Mononuclear cell (primary cell): ENCODE data around the gene SPATA18. TPM values are rescaled to one million over a fixed set of nuclear protein-coding genes. Genes with fewer than 3 reads are reported as not detected.

ENCODE experiments used
- H3K27me3 ChIP-seq: 2 replicates; pipeline ENCODE4 v1.6.0; 2011; ENCODE audit warnings: low read length, control low read depth; ENCODE audit not compliant: insufficient read depth
- H3K4me1 ChIP-seq: 2 replicates; pipeline ENCODE4 v1.5.1; 2011; ENCODE audit warnings: mild to moderate bottlenecking, low read length, control low read depth; ENCODE audit not compliant: insufficient read depth
- H3K4me3 ChIP-seq: 2 replicates; pipeline ENCODE4 v1.5.1; 2011; ENCODE audit warnings: mild to moderate bottlenecking, low read length, moderate library complexity
- H3K9me3 ChIP-seq: 2 replicates; pipeline ENCODE4 v1.5.1; 2011; ENCODE audit warnings: low read depth, mild to moderate bottlenecking, control low read depth, low read length
- total RNA-seq: library from RNA; depleted of rRNA; stranded (reverse); fragments of >200 nt; gene quantifications from one replicate; pipeline ENCODE4 v1.2.3, GENCODE V29; 2012

Gene SPATA18
- total RNA-seq, result 0.42 TPM

- no peak within 1 kb of the TSS for H3K4me3 ChIP-seq
- no peaks in the 10 kb centered on the region for H3K9me3 ChIP-seq
- H3K4me1 ChIP-seq, result peaks cover 20% of the 10 kb centered on the region
- peaks cover 73% of the 10 kb centered on the region for H3K27me3 ChIP-seq
Measured at GRCh38 chr4:52051213-52051614, at the start of gene SPATA18. SPATA18 (plus strand) TSS chr4:52051304; CDS start chr4:52051705, 401 bp downstream.

GRCh38 chr4:52001616-52002015, 49.5 kb upstream of the SPATA18 start:
- no peaks in the 10 kb centered on the region for H3K27me3 ChIP-seq
- no peak overlapping the region for H3K4me3 ChIP-seq
- H3K4me1 ChIP-seq, result no peaks in the 10 kb centered on the region
- no peaks in the 10 kb centered on the region for H3K9me3 ChIP-seq

- no peaks in the 10 kb centered on the region for H3K9me3 ChIP-seq
- H3K4me3 ChIP-seq, result no peak overlapping the region
- no peaks in the 10 kb centered on the region for H3K27me3 ChIP-seq
- no peaks in the 10 kb centered on the region for H3K4me1 ChIP-seq
Measured at GRCh38 chr4:52004414-52004813, 46.7 kb upstream of the SPATA18 start.

GRCh38 chr4:52005604-52006273, 45.4 kb upstream of the SPATA18 start:
- Histone ChIP-seq H3K4me3 (no peak overlapping the region), H3K27me3 (no peaks in the 10 kb centered on the region), H3K9me3 (no peaks in the 10 kb centered on the region), H3K4me1 (no peaks in the 10 kb centered on the region)

GRCh38 chr4:52006887-52007286, 44.2 kb upstream of the SPATA18 start:
- no peaks in the 10 kb centered on the region for H3K4me1 ChIP-seq
- no peaks in the 10 kb centered on the region for H3K9me3 ChIP-seq
- H3K27me3 ChIP-seq, result no peaks in the 10 kb centered on the region
- no peak overlapping the region for H3K4me3 ChIP-seq

GRCh38 chr4:52010986-52011385, 40.1 kb upstream of the SPATA18 start:
- Histone ChIP-seq H3K27me3 (no peaks in the 10 kb centered on the region), H3K4me1 (peaks cover 5% of the 10 kb centered on the region), H3K9me3 (no peaks in the 10 kb centered on the region), H3K4me3 (no peak overlapping the region)

GRCh38 chr4:52012651-52013050, 38.5 kb upstream of the SPATA18 start:
- no peak overlapping the region for H3K4me3 ChIP-seq
- H3K27me3 ChIP-seq, result no peaks in the 10 kb centered on the region

GRCh38 chr4:52014903-52015302, 36.2 kb upstream of the SPATA18 start:
- Histone ChIP-seq H3K4me3 (no peak overlapping the region), H3K4me1 (peaks cover 5% of the 10 kb centered on the region), H3K9me3 (no peaks in the 10 kb centered on the region), H3K27me3 (no peaks in the 10 kb centered on the region)

More at GRCh38 chr4:52012651-52013050, 38.5 kb upstream of the SPATA18 start:
- Histone ChIP-seq H3K4me1 (peaks cover 5% of the 10 kb centered on the region), H3K9me3 (no peaks in the 10 kb centered on the region)

GRCh38 chr4:52015366-52015765, 35.7 kb upstream of the SPATA18 start:
- H3K4me1 ChIP-seq, result peaks cover 9% of the 10 kb centered on the region
- no peak overlapping the region for H3K4me3 ChIP-seq
- H3K27me3 ChIP-seq, result no peaks in the 10 kb centered on the region
- no peaks in the 10 kb centered on the region for H3K9me3 ChIP-seq

GRCh38 chr4:52016981-52017380, 34.1 kb upstream of the SPATA18 start:
- H3K4me3 ChIP-seq, result no peak overlapping the region

GRCh38 chr4:52017814-52018213, 33.3 kb upstream of the SPATA18 start:
- Histone ChIP-seq H3K4me3 (no peak overlapping the region), H3K27me3 (no peaks in the 10 kb centered on the region), H3K9me3 (no peaks in the 10 kb centered on the region), H3K4me1 (peaks cover 9% of the 10 kb centered on the region)

More at GRCh38 chr4:52016981-52017380, 34.1 kb upstream of the SPATA18 start:
- Histone ChIP-seq H3K4me1 (peaks cover 9% of the 10 kb centered on the region), H3K9me3 (no peaks in the 10 kb centered on the region), H3K27me3 (no peaks in the 10 kb centered on the region)

GRCh38 chr4:52019936-52020657, 31.0 kb upstream of the SPATA18 start, which contains the start of gene LRRC66:
LRRC66 (minus strand) TSS chr4:52020363; CDS start chr4:52017613, 2,750 bp downstream.
- peaks cover 8% of the 10 kb centered on the region for H3K4me1 ChIP-seq
- H3K9me3 ChIP-seq, result no peaks in the 10 kb centered on the region
- H3K27me3 ChIP-seq, result no peaks in the 10 kb centered on the region
- H3K4me3 ChIP-seq, result no peak within 1 kb of the TSS

GRCh38 chr4:52028970-52029369, 22.1 kb upstream of the SPATA18 start:
- H3K27me3 ChIP-seq, result no peaks in the 10 kb centered on the region
- H3K4me1 ChIP-seq, result no peaks in the 10 kb centered on the region
- no peaks in the 10 kb centered on the region for H3K9me3 ChIP-seq
- no peak overlapping the region for H3K4me3 ChIP-seq

GRCh38 chr4:52032005-52032404, 19.1 kb upstream of the SPATA18 start:
- Histone ChIP-seq H3K4me1 (no peaks in the 10 kb centered on the region), H3K27me3 (peaks cover 6% of the 10 kb centered on the region), H3K4me3 (no peak overlapping the region), H3K9me3 (no peaks in the 10 kb centered on the region)

GRCh38 chr4:52035190-52035589, 15.9 kb upstream of the SPATA18 start:
- Histone ChIP-seq H3K4me1 (peaks cover 7% of the 10 kb centered on the region), H3K9me3 (no peaks in the 10 kb centered on the region), H3K27me3 (peaks cover 29% of the 10 kb centered on the region), H3K4me3 (no peak overlapping the region)
